Measurements from ENCODE around the gene CEP112. TPM values are rescaled to one million over a fixed set of nuclear protein-coding genes. Genes with fewer than 3 reads are reported as not detected.

Gene CEP112
- total RNA-seq, 1 experiment from 2014 or later, result 41.6 TPM

GRCh38 chr17:65662196-65662595 lies 529.7 kb downstream of the CEP112 start:
- no peak for DNase-seq
- no peaks in the 10 kb centered on the region for H3K4me1 ChIP-seq
- H3K27ac ChIP-seq, result no peak overlapping the region

DNA sequence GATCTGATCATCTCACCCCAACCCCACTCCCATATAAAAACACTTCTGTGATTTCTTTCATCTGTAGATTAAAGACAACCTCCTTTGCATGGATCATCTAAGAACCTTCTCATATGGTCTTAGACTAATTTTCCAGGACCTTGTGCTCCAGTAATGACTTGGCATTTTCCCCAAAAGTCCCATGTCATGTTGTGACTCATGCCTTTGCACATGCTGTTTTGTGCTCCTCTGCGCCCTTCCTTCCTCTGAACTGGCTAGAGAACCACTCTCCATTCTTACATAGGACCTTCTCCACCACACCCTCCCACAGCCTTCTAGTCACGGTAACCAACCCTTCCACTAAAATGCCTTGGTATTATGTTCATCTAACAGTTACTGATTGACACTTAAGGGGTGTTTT lies 531.0 kb downstream of the CEP112 start:
- Histone ChIP-seq H3K27ac (no peak overlapping the region), H3K4me1 (no peaks in the 10 kb centered on the region), H3K4me3 (no peak overlapping the region), H3K27me3 (no peaks in the 10 kb centered on the region), H3K9me3 (replicated peaks) (no peaks in the 10 kb centered on the region; the same call in 1 of the 2 replicates), H3K36me3 (peaks cover 4% of the 10 kb centered on the region; the same call in 1 of the 2 replicates)
- no peak for DNase-seq

More at GRCh38 chr17:65662196-65662595, 529.7 kb downstream of the CEP112 start:
- Histone ChIP-seq H3K4me3 (no peak overlapping the region), H3K36me3 (peaks cover 4% of the 10 kb centered on the region; the same call in 1 of the 2 replicates), H3K27me3 (no peaks in the 10 kb centered on the region), H3K9me3 (replicated peaks) (no peaks in the 10 kb centered on the region; the same call in 1 of the 2 replicates)

- H3K27ac ChIP-seq, result no peak overlapping the region
- H3K36me3 ChIP-seq, result peaks cover 4% of the 10 kb centered on the region; the same call in 1 of the 2 replicates
- H3K4me3 ChIP-seq, result no peak overlapping the region
- DNase-seq, result no peak
- no peaks in the 10 kb centered on the region; the same call in 1 of the 2 replicates for H3K9me3 ChIP-seq (replicated peaks)
- H3K4me1 ChIP-seq, result no peaks in the 10 kb centered on the region
- H3K27me3 ChIP-seq, result no peaks in the 10 kb centered on the region
Observed at GRCh38 chr17:65660078-65660477, 531.9 kb downstream of the CEP112 start.

- DNase-seq, result no peak
- no peaks in the 10 kb centered on the region; the same call in 1 of the 2 replicates for H3K9me3 ChIP-seq (replicated peaks)
- no peak overlapping the region for H3K27ac ChIP-seq
- no peaks in the 10 kb centered on the region for H3K27me3 ChIP-seq
- H3K4me3 ChIP-seq, result no peak overlapping the region
- H3K36me3 ChIP-seq, result peaks cover 4% of the 10 kb centered on the region; the same call in 1 of the 2 replicates
- no peaks in the 10 kb centered on the region for H3K4me1 ChIP-seq
Observed at GRCh38 chr17:65659512-65659911, 532.4 kb downstream of the CEP112 start.

DNA sequence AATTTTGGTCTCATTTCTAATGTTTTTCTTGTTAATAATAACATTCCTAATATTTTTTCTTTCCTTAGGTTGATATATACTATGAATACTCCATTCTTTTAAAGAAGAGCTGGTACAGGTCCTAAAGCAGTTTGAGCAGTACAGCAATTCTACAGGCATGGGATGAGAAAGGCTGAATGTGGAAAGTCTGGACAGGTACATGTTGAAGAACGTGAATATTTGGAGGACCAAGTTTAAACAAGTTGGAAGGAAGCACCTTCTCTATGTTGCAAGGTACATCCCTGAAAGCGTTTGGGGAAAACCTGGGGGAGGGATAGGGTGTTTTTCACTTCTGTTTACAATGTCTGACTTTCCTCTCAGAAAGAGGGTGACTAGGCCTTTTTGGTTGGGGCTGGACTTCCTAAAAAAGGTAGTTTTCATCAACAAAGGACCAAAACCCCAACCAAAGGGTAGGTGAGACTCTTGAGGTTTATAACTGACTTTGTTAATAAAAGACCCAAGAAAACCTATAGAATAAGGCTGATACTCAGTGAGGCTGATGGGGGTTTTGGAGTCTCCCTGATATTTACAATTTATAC lies 534.6 kb downstream of the CEP112 start:
- no peak overlapping the region for H3K4me3 ChIP-seq

DNA sequence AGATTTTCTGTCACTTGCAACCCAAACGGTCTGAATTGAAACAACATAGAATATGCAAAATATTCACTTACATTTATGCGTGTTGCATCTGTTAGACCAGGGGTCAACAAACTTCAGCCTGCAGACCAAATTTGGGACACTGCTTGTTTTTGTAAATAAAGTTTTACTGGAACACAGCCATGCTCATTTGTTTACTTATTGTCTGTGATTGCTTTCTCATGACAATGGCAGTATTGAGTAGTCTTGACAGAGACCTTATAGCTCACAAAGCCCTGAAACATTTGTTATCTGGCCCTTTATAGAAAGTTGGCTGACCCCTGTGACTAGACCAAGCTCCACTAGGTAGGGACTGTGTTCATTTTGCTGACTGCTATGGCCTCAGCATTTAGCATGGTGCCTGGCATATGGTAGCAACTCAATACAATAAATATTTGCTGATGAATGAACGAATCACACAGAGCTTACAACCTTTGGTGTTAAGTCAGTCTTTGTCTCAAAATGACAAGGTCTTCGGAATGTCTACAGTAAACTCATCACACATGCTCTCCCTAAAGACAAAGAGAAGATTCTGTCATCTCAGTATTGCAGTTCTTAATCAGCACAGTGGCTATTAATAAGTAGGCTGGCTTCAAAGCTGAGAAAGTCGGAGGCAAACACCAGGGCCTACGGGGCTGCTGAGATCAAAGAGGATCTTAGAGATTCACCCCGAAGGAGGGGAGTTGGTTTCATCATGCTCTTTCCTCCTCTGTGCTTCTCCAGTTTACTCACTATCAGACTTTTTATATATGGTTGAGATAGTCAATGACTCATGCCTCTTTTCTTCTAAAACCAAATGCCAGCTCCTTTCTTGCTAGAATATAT lies 535.3 kb downstream of the CEP112 start:
- Histone ChIP-seq H3K9me3 (replicated peaks) (no peaks in the 10 kb centered on the region), H3K4me1 (no peaks in the 10 kb centered on the region), H3K36me3 (peaks cover 5% of the 10 kb centered on the region; the same call in 1 of the 2 replicates), H3K4me3 (no peak overlapping the region), H3K27me3 (no peaks in the 10 kb centered on the region), H3K27ac (no peak overlapping the region)
- no peak for DNase-seq

More for the DNA sequence above, 534.6 kb downstream of the CEP112 start:
- DNase-seq, result no peak
- Histone ChIP-seq H3K27me3 (no peaks in the 10 kb centered on the region), H3K4me1 (no peaks in the 10 kb centered on the region), H3K9me3 (replicated peaks) (no peaks in the 10 kb centered on the region), H3K27ac (no peak overlapping the region), H3K36me3 (peaks cover 7% of the 10 kb centered on the region; the same call in 1 of the 2 replicates)

- Histone ChIP-seq H3K27ac (no peak overlapping the region), H3K9me3 (replicated peaks) (no peaks in the 10 kb centered on the region), H3K27me3 (no peaks in the 10 kb centered on the region), H3K36me3 (peaks cover 5% of the 10 kb centered on the region; the same call in 1 of the 2 replicates), H3K4me1 (no peaks in the 10 kb centered on the region), H3K4me3 (no peak overlapping the region)
- no peak for DNase-seq
Observed at GRCh38 chr17:65655706-65656105, 536.2 kb downstream of the CEP112 start.

DNA sequence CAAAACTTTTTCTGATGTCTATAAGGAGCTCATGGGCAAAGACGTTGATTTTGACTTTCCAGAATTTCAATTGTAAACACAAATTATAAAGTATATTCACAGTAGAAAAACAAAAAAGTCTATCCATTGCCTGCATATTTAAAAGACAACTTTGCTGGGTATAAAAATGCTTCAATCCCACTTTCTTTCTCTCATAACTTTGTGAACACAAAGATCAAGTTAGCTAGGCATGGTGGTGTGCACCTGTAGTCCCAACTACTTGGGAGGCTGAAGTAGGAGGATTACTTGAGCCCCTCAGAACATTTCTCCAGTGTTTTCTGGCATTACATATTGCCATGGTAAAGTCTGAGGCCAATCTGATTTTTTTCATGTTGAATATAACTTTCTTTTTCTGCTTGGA lies 547.4 kb downstream of the CEP112 start:
- Histone ChIP-seq H3K27me3 (no peaks in the 10 kb centered on the region), H3K36me3 (peaks cover 22% of the 10 kb centered on the region; the same call in 1 of the 2 replicates), H3K9me3 (replicated peaks) (peaks cover 6% of the 10 kb centered on the region; the same call in 1 of the 2 replicates), H3K27ac (no peak overlapping the region), H3K4me3 (no peak overlapping the region), H3K4me1 (no peaks in the 10 kb centered on the region)
- no peak for DNase-seq

GRCh38 chr17:65638221-65638975 lies 553.5 kb downstream of the CEP112 start:
- H3K4me3 ChIP-seq, result no peak overlapping the region
- H3K4me1 ChIP-seq, result peaks cover 10% of the 10 kb centered on the region
- peak; percentile 33 to 40 for DNase-seq
- no peak overlapping the region for H3K27ac ChIP-seq
- H3K36me3 ChIP-seq, result peaks cover 10% of the 10 kb centered on the region
- H3K27me3 ChIP-seq, result no peaks in the 10 kb centered on the region
- H3K9me3 ChIP-seq (replicated peaks), result no peaks in the 10 kb centered on the region

GRCh38 chr17:65637786-65638185 lies 554.1 kb downstream of the CEP112 start:
- no peak overlapping the region for H3K27ac ChIP-seq

DNA sequence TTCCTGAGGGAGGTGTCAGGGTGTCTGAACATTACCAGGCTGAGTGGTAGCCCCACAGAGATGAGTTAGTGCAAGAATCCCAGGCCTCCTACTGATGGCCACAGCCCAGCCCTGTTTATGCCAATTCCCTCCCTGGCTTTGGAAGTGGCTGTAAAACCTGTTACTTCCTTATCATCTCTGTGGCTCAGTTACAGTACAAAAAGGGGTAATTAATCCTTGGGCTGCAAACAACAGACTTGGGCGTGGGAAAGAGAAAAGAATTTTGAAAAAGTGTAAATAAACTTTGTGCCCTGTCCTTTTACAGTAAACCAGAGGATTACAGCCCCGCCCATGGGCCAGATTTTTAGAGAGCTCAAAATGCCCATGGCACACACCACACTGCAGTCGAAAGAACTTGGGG lies 557.4 kb downstream of the CEP112 start:
- no peaks in the 10 kb centered on the region for H3K27me3 ChIP-seq
- no peaks in the 10 kb centered on the region; the same call in 1 of the 2 replicates for H3K36me3 ChIP-seq
- H3K9me3 ChIP-seq (replicated peaks), result no peaks in the 10 kb centered on the region
- H3K4me1 ChIP-seq, result peaks cover 10% of the 10 kb centered on the region
- no peak overlapping the region for H3K4me3 ChIP-seq
- no peak for DNase-seq
- no peak overlapping the region for H3K27ac ChIP-seq

More at GRCh38 chr17:65637786-65638185, 554.1 kb downstream of the CEP112 start:
- peaks cover 10% of the 10 kb centered on the region for H3K36me3 ChIP-seq
- H3K9me3 ChIP-seq (replicated peaks), result no peaks in the 10 kb centered on the region
- H3K4me3 ChIP-seq, result no peak overlapping the region
- peaks cover 10% of the 10 kb centered on the region for H3K4me1 ChIP-seq
- H3K27me3 ChIP-seq, result no peaks in the 10 kb centered on the region
- no peak for DNase-seq

DNA sequence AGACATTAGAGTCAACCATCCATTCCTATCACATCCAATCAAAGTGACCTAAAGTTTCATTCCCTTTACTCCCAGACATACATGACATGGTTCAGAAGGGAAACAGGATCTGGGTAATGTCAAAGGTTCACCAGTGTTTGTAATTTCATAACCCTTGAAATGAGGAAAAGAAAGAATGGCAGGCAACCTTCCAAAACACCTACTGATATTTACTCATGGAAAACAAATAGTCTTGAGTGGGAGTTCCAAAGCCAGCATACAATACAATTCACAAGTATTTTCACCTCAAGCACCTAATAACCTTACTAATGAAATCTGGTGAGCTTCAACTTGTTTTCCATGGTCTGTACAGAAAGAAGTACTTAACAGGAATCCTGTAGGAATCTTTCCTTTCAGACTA lies 557.9 kb downstream of the CEP112 start:
- Histone ChIP-seq H3K27me3 (no peaks in the 10 kb centered on the region), H3K9me3 (replicated peaks) (no peaks in the 10 kb centered on the region), H3K4me3 (no peak overlapping the region), H3K27ac (no peak overlapping the region), H3K4me1 (peaks cover 11% of the 10 kb centered on the region), H3K36me3 (no peaks in the 10 kb centered on the region; the same call in 1 of the 2 replicates)
- DNase-seq, result no peak

DNA sequence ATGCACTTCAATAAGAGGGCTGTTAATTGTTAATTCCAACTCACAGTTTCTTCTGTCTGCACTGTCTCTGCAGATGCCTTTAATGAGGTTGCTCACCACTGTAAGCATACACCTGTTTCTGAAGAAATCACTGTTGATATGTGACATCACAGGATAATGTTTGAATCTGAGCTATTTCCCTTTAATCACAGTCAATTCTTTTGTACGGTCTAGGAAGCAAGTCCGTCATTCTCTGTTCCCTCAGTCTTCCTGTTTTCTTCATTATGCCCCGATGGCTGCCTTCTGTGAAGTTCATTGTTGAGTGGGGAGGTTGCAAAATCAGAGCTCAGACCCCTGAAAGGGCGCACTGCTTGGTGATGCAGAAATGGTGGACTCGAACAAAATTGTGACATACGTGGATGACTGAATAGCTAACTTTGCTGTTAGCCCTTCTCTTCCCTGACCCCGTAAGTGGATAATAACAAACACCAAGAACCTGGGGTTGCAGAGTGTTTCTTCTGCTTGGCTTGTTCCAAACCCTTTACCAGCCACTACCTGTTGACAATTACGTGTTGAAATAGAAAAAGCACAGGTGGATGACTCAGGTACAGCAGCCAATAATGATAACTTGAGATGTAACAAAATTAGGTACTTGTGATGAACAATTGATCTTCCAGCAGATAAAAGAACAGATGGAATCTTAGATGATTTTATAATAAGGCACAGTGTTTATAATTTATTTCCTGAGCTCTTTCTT lies 558.6 kb downstream of the CEP112 start:
- Histone ChIP-seq H3K27me3 (no peaks in the 10 kb centered on the region), H3K4me3 (no peak overlapping the region), H3K4me1 (peaks cover 10% of the 10 kb centered on the region), H3K27ac (no peak overlapping the region), H3K9me3 (replicated peaks) (no peaks in the 10 kb centered on the region), H3K36me3 (no peaks in the 10 kb centered on the region)
- DNase-seq, result no peak

GRCh38 chr17:65630502-65630901 lies 561.4 kb downstream of the CEP112 start:
- no peak for DNase-seq
- no peaks in the 10 kb centered on the region for H3K36me3 ChIP-seq

More at GRCh38 chr17:65630502-65630901, 561.4 kb downstream of the CEP112 start:
- Histone ChIP-seq H3K27ac (no peak overlapping the region), H3K27me3 (no peaks in the 10 kb centered on the region), H3K9me3 (replicated peaks) (no peaks in the 10 kb centered on the region), H3K4me3 (no peak overlapping the region), H3K4me1 (peaks cover 14% of the 10 kb centered on the region)
